ENCODE measurements around the gene MAT2A. TPM values are rescaled to one million over a fixed set of nuclear protein-coding genes. Genes with fewer than 3 reads are reported as not detected.
A peak's percentile ranks its signal among the peaks of the same experiment; 100 is the strongest.
"Not testable (repeated sequence)": the region's sequence is repeated elsewhere in the genome, so short reads cannot be mapped to it uniquely, and the experiment has no call there.

Gene MAT2A
- polyA plus RNA-seq, 12 donors = 145 to 284 (median 207) TPM; not detected in 1

DNA sequence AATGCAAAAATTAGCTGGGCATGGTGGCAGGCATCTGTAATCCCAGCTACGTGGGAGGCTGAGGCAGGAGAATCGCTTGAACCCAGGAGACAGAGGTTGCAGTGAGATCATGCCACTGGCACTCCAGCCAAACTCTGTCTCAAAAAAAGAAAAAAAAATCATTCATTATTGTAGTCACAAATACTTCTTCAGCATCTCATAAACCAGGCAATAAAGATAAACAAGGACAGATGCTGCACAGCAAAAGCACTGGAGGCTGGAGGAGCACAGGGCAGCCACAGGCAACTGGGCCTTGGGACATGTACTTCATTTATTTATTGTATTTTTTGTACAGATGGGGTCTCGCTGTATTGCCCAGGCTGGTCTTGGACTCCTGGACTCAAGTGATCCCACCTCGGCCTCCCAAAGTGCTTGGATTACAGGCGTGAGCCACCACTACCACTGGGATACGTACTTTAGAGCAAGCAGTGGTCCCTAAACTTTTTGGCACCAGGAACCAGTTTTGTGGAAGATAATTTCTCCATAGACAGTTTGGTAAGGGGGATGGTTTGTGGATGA, 16.8 kb upstream of the MAT2A start:
- DNase-seq = no peak

DNA sequence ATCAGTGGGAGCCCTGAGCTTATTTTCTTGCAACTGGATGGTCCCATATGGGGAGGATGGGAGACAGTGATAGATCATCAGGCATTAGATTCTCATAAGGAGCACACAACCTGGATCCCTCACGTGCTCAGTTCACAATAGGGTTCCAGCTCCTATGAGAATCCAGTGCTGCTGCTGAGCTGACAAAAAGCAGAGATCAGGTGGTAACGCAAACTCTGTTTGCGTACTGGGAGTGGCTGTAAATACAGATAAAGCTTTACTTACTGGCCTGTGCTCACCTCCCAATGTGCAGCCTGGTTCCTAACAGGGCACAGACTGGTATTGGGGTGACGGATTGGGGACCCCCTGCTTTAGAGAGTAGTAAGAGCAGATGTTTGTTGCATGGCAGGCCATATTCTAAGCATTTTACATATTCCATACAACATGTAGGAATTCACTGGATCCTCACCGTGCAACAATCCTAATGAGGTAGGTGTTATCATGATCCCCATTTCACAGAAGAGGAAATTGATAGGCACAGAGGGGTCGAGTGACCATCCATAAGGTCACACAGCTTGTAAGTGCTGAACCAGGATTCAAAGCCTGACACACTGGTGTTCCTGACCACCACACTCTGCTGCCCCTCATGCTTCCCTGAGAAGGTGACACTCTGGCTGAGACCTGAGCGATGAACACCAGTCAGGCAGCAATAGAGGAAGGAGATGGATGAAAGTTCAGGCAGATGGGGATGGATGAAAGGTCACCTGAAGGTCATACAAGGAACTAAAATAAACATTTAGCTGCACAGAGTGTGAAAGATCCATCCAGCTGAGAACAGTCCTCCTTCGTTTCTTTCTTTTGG, 15.7 kb upstream of the MAT2A start:
- no peak for DNase-seq

DNA sequence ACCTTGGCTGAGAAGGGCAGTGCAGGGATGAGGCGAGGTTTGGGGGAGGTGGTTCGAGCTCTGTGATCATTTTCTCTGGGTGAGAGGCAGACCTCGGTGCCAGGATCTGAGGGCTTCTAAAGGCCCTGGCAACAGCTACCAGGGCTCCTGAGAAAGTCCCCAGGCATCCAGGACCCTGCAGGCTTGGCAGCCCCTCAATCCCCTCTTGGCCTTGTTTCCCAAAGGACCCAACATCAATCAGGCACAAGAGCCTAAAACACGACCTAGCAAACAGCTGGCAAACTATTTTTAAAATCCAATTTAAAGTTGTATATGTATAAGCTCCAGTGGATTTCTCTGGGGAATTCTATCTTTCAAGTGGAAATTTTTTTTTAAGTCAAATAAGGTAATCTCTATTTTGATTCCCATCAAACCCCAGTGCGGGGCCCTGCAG, 15.0 kb upstream of the MAT2A start:
- no peak for DNase-seq

DNA sequence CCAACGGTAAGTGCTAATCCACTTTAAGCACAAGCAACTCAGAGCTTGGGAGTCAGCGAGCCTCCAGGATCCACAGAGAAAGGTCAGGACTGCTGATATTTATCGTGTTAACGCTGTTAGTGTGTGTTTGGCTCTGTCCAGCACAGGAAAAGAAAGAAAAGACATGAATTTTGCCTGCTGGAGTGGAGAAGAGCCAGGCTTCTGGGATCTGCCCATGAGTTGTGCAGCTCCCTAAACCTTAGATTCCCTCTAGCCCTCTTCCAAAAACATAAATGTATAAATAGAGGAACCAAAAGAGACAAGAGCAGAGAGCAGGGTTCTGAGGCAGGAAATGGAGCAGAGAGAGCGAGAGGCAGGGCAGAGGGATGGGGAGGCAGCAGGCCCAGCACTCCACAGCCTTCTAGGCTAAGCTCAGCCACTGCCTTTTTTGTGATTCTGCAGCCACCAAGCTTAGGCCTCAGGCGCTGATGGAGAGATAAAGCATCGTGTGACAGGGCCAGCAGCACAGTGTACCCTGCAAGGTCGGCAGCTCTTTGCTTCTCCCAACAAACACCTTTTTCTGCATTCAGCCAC, 14.5 kb upstream of the MAT2A start:
- DNase-seq = no peak

DNA sequence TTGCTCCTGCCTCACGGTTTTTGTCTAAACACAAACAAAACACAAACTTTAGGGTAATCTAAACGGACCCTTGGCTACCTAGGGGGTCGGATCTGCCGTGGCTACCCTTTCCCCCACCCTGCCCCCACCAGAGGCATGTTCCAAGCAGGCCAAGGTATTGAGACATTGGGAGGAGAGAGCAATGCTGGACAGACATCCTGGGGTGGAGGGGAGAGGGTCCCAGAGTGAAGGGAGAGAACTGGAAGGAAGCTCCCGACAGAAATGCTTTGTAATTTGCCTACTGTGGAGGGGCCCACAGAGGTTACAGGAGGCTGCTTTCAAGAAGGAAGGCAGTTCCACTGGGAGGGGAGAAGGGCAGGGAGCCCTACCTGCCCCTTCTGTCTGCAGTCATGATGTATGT, 13.9 kb upstream of the MAT2A start:
- no peak for DNase-seq

DNA sequence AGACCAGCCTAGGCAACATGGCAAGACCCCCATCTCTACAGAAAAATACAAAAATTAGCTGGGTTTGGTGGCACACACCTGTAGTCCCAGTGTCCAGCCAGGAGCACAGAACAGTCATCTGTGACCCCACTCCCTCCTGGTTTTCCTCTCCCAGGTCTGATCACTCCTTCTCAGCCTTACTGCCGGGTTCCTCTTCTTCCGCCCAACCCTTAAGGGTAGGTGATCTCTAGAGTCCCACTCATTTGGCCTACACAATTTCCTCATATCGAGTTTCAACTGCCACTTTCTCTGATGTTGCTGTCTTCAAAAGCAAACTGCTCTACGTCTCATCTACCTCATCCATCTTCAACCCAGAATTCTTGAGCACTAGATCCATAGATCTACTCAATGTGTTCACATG, 13.4 kb upstream of the MAT2A start:
- DNase-seq = no peak

DNA sequence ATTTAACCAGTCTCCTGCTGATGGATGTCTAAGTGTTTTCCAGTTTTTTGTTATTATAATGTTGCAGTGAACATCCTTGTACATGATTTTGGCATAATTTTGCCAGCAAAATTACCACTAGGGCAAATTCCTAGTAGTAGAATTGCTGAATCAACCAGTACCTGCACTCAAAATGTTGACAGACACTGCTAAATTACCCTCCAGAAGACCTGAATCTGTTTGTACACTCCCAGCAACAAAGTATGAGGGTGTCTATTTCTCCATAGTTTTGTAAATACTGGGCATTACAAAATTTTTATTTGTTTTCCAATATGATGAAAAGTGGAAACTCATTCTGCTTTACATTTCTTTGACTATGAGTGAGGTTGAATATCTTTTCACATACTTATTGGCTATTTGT, 11.2 kb upstream of the MAT2A start:
- no peak for DNase-seq

DNA sequence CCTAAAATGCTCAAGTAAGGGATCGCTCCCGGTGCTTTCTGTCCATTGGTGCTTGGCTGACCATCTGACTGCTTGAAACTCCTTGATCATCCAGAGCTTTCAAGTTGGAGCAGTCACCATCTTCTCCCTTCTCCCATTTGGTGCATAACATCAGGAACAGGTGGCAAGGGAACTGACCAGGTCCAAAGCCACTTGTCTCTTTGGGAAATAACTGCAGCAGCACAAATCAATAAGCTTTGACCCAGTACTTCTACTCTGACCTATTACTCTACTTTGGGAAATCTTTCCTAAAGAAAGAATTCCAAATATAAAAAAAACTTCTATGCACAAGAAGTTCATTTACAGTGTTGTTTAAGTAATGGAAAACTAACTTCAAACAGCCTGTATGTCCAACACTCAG, 10.6 kb upstream of the MAT2A start:
- DNase-seq = no peak

DNA sequence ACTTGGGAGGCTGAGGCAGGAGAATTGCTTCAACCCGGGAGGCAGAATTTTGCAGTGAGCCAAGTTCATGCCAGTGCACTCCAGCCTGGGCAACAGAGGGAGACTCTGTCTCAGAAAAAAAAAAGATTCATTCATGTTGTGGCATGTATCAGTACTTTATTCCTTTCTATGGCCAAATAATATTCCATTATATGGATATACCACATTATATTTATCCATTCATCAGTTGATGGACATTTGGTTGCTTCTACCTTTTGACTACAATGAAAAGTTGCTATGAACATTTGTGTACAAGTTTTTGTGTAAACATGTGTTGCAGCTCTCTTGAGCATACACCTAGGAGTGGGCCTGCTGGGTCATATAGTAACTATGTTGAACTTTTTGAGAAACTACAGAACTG, 9.2 kb upstream of the MAT2A start:
- DNase-seq = no peak

DNA sequence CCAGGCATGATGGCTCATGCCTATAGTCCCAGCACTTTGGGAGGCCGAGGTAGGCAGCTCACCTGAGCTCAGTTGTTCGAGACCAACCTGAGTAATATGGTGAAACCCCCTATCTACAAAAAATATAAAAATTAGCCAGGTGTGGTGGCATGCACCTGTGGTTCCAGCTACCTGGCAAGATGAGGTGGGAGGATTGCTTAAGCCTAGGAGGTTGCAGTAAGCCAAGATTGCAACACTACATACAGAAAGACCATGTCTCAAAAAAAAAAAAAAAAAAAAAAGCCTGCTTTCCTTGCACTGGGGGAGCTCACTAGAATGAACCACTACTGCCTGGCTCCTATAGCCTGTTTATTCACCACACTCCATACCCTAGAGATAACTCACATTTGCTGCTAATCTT, 7.4 kb upstream of the MAT2A start:
- DNase-seq = no peak

DNA sequence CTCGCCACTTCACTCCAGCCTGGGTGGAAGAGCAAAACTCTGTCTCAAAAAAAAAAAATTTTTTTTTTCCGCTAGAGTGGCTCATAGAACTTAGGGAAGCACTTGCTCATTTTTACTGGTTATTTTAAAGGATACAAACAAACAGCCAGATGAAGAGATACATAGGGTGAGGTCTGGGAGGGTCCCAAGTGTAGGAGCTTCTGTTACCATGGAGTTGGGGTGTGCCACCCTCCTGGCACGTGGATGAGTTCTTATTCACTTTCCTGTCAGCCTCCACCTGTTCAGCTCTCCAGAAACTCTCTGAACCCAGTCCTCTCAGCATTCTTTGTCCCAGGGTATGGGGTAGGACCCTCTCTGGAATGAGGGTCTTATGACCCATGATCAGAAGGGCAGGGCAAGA, 4.9 kb upstream of the MAT2A start:
- no peak for DNase-seq

DNA sequence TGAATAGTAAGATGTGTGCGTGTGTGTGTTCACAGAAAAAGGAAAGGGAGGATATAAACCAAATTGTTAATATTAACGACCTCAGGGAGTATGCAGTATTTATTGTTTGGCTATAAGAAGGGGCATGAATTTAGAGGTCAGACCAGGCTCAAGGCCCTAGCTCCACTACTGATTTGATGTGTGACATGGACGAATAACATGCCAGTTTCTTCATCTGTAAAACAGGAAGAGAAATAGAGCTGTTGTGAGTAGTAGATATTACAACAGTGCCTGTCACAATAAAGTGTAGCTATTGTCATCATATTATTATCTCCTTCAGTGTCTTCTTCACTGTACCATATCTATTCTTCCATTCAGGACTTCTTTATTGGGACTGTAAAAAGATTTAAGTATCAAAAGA, 4.1 kb upstream of the MAT2A start:
- no peak for DNase-seq

DNA sequence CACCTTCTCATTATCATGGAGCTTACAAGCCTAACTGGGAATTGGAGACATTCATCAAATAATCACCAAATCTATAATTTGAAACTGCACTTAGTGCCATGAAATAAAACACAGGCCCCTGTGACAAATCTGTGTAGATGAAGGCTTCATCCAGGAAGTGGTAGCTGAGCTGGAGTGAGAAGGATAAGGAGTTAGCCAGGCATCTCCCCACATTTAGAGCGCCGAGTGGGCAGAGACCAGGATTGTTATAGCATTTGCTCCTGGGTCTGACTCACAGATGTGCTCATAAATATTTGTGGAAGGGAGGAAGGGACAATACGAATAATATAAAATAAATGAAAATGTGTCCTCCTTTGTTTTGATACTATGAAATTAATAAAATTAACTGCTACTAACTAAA, 2.5 kb upstream of the MAT2A start:
- DNase-seq = no peak

DNA sequence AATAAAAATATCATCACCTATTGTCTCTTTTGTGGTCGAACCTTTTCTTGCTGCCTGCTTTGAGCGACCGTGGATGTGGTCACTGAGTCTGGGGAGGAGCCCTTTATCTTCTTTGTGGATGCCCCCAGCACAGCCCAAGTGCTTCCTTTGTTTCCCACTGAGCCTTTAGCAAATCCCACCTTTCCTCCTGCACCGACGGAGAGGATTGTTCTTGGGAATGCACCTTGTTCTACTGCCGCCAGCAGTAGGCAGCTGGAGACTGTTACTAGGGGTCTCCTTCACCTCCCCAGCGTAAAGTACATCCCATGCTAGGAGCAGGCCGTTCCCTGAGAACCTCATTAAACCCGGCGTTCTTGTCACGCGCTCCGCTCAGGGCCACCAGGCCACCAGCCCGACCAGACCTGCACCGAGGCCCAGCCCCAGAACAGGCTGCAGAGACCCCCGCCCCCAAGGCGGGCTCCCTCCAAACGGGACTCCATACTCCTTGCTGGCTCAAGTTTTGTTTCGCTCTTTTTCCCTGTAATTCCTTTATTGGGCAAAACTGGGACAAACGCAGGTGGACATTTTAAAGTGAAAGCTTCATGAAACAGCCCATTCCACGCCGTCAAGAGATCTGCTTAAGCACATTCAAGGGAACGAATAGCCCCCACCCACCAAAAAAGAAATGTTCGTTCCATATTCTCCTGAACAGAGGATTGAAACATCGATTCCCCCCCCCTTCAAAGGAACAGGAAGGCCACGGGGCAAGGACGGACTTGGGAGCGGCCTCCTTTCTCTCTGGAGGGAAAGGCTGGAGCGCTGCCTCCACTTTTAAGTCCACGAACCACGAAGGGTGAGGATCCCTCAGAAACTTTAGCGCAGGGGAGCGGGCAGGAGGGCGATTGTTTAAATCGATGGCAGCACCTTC, 1.1 kb upstream of the MAT2A start:
- DNase-seq = peak; percentile 59

DNA sequence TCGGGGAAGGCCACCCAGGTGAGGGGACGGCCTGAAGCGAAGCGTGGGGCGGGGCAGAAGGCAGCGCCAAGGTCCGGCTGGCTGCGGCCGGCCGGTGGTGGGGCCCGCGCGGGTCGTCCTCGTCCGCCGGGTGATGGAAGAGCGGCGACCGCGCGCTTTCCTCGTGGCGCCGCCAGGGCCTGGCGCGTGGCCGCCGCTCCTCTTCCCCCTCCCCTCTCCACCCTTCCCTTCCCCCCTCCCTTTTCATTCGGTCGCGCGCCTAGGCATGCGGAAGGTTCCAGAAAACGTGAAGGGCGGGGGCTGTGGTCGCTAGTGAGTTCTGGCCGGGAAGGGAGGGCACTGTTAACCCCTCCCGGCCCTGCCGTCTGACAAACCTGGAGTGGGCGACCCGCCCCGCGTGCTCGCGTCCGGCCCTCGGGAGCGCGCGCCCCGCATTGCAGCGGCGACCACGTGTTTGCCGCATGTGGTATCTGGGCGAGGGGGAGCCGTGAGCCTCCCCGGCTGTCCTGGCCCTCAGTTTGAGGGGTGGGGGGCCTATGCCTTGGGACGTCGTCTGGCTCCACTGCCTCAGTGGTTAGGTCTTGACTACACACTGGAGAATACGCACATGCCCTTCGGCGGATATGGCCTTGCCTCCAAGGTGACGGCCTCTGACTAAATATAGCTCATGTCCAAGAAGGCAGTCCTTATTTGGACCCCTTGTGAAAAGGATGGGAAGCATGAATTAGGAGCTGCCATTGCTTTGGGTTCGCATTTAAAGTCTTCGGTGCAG, 579 bp downstream of the MAT2A start:
- DNase-seq = peak; percentile 84

DNA sequence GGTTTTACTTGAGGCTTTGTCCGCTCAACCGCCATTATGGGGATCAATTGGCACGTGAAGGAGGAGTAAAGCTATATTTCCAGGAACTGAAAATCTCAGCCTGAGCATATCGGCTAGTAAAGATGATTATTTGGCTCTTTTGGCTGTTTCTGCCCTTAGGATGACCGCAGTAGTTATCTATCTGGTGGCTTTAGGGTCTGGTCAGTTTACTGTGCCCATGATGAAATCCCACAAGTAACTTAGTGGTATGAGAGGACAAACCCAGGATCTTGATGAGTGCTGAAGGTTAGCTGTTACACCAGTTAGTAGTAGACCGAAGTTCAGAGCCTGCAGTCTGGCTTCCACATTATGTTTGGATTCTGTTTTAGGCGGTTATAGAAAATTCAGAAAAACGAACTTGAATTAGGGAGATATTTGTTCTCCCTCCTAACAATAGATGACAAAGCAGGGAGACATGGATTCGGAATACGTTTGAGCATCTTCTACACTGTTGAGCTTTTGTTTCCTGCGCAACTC, 1.2 kb downstream of the MAT2A start:
- no peak for DNase-seq

DNA sequence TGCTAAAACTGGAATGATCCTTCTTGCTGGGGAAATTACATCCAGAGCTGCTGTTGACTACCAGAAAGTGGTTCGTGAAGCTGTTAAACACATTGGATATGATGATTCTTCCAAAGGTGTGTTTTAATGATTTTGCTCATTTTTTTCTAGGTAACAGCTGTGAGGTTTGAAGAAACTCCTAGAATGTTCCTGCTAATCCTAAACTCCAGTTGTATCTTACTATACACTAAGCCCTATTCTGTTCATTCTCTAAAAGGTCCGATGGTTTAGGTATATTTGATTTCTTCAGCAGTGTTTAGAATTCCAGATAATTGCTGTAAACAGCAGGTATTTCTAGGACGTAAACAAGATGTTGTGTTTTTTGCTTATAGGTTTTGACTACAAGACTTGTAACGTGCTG, 2.3 kb downstream of the MAT2A start:
- no peak for DNase-seq

DNA sequence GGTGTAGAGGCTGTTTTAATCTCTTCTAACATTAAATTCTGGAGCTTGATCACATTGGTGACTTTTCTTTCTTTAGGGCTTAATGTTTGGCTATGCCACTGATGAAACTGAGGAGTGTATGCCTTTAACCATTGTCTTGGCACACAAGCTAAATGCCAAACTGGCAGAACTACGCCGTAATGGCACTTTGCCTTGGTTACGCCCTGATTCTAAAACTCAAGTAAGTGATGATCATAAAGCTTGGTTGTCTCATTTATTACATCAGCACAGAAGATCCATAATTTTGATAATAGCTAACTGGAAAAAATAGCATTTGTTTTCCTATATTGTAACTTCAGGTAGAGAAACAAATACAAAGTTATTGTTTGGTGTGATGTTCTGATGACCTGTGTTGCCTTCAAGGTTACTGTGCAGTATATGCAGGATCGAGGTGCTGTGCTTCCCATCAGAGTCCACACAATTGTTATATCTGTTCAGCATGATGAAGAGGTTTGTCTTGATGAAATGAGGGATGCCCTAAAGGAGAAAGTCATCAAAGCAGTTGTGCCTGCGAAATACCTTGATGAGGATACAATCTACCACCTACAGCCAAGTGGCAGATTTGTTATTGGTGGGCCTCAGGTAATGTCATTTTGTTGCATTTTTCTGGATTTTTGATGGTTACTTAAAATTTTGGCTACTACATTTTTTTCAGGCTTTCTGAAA, 2.9 kb downstream of the MAT2A start:
- no peak for DNase-seq

DNA sequence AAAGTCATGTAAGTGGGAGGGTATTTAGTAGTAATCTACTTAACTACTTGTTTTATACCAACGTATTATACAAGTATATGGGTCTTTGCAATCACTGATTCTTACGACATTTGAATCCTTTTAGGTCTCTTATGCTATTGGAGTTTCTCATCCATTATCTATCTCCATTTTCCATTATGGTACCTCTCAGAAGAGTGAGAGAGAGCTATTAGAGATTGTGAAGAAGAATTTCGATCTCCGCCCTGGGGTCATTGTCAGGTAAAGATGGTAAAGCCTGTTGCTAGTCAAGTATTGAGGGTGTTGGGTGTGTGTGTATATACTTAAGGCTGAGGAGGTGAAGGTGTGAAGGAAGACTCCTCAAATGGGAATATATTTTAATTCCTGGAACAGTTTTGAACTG, 3.8 kb downstream of the MAT2A start:
- no peak for DNase-seq

DNA sequence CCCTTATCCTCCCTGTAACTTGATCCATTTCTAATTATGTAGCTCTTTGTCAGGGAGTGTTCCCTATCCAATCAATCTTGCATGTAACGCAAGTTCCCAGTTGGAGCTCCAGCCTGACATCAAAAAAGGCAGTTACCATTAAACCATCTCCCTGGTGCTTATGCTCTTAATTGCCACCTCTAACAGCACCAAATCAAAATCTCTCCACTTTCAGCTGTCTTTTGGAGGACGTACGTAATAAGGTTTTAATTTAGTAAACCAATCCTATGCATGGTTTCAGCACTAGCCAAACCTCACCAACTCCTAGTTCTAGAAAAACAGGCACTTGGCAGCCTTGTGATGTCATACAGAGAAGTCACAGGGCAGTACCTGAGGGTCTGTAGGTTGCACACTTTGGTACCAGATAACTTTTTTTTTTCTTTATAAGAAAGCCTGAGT, 5.3 kb downstream of the MAT2A start:
- DNase-seq = not testable (repeated sequence)
